Smooth muscle cell (in vitro differentiated cells): ENCODE results near the gene IFITM1. TPM values are rescaled to one million over a fixed set of nuclear protein-coding genes. Genes with fewer than 3 reads are reported as not detected.

ENCODE experiments used
- DNase-seq: peaks from one replicate; lab custom pipeline; 2025; ENCODE audit not compliant: unreplicated experiment; lab: John Stamatoyannopoulos, UW
- H2AFZ ChIP-seq: fragments of 200-600 bp; sonication (generic); 2 replicates; pipeline ENCODE4 v1.6.0; 2016; ENCODE audit warnings: antibody characterized with exemption, low read depth, mild to moderate bottlenecking
- H3F3A ChIP-seq: fragments of 200-600 bp; sonication (generic); 2 replicates; pipeline ENCODE4 v1.6.0; 2017; ENCODE audit warnings: antibody characterized with exemption, low read depth
- H3K27ac ChIP-seq: fragments of 200-600 bp; sonication (generic); 2 replicates; pipeline ENCODE4 v1.5.1; 2016; ENCODE audit warnings: low read depth, mild to moderate bottlenecking
- H3K27me3 ChIP-seq: fragments of 200-600 bp; sonication (generic); 2 replicates; pipeline ENCODE4 v1.6.1; 2016; ENCODE audit warnings: low read depth, mild to moderate bottlenecking
- H3K36me3 ChIP-seq: fragments of 200-600 bp; sonication (generic); 2 replicates; pipeline ENCODE4 v1.5.1; 2016; ENCODE audit warnings: low read depth
- H3K4me1 ChIP-seq: fragments of 200-600 bp; sonication (generic); 2 replicates; pipeline ENCODE4 v1.5.1; 2016; ENCODE audit warnings: low read depth
- H3K4me2 ChIP-seq: fragments of 200-600 bp; sonication (generic); 2 replicates; pipeline ENCODE4 v1.6.0; 2016; ENCODE audit warnings: mild to moderate bottlenecking
- H3K4me3 ChIP-seq: fragments of 200-600 bp; sonication (generic); 2 replicates; pipeline ENCODE4 v1.5.1; 2016; ENCODE audit warnings: mild to moderate bottlenecking
- H3K79me2 ChIP-seq: fragments of 200-600 bp; sonication (generic); 2 replicates; pipeline ENCODE4 v1.6.0; 2016; ENCODE audit warnings: low read depth, mild to moderate bottlenecking
- H3K9ac ChIP-seq: fragments of 200-600 bp; sonication (generic); 2 replicates; pipeline ENCODE4 v1.6.0; 2016; ENCODE audit warnings: low read depth
- H3K9me3 ChIP-seq: fragments of 200-600 bp; sonication (generic); replicated peaks from 2 replicates; pipeline ENCODE4 v1.5.1; 2016; ENCODE audit warnings: low read depth
- H4K20me1 ChIP-seq: fragments of 200-600 bp; sonication (generic); 2 replicates; pipeline ENCODE4 v1.6.0; 2016; ENCODE audit warnings: low read depth
- WGBS: methylation state at CpG from one replicate; pipeline ENCODE4 v1.1.7; 2016; ENCODE audit warnings: low lambda C conversion rate; 5-methylcytosine and 5-hydroxymethylcytosine counted together
- polyA plus RNA-seq: library from polyadenylated mRNA; unstranded; fragments of >200 nt; fragmentation: Nextera tagmentation; extraction: Ambion mirVana; gene quantifications from 2 replicates; pipeline ENCODE4 v1.2.1, GENCODE V29; 2016
- total RNA-seq: library from RNA; depleted of rRNA; stranded (reverse); fragments of >200 nt; gene quantifications from 2 replicates; pipeline ENCODE4 v1.2.3, GENCODE V29; 2014
- TF ChIP-seq, protein P1 (sequence below): fragments of 200-600 bp; sonication (generic); IDR thresholded peaks from 2 replicates; pipeline ENCODE4 v1.5.1; 2017; ENCODE audit warnings: borderline replicate concordance, mild to moderate bottlenecking, antibody characterized with exemption; ENCODE audit not compliant: insufficient read depth, poor library complexity, severe bottlenecking

Gene IFITM1
- total and polyA plus RNA-seq, 2 experiments from 2014 or later, result 355 to 726 TPM

DNA sequence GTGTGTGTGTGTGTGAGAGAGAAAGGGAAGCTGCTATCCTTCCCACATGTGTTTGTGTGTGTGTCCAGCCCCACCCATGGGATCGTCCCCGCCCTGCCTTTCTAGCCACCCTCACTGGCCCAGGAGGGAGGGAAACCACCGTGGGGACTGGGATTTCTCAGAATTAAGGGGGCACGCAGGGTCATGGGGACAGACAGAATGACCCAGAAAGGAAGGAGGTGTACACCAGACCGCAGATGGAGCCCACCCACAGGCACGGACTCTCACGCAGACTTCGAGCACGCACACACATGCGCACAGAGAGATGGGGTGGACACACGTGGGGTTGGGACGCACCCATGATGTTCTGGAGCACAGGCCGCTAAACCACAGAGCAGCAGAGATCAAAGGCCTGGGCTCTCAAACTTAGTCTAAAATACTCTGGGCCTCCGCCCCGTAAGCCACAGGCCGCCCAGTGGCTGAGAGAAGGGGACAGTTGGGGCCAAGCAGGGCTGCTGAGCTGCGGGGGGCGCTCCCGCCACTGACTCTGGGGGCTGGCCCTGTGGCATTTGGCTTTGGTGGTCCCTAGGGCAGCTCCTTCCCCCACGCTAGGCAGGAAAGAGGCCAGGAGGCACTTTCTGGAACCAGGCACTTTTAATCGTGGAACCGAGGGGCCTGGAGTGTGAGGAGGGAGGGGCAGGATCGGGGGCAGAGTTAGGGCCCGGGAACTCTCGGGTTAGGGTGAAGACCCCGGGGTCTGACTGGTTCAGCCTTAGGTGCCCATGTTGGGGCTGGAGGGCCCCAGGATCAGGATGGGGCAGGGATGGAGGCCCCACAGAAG lies 16.0 kb upstream of the IFITM1 start:
- Histone ChIP-seq H3K9me3 (no peaks in the 10 kb centered on the region), H3F3A (no peaks in the 10 kb centered on the region), H3K4me2 (no peak overlapping the region), H3K27ac (no peak overlapping the region), H3K4me1 (no peaks in the 10 kb centered on the region), H3K36me3 (no peaks in the 10 kb centered on the region), H3K79me2 (no peaks in the 10 kb centered on the region), H3K4me3 (no peak overlapping the region), H3K9ac (no peak overlapping the region), H2AFZ (no peak overlapping the region), H3K27me3 (no peaks in the 10 kb centered on the region), H4K20me1 (no peaks in the 10 kb centered on the region)
- TF ChIP-seq, protein P1, sequence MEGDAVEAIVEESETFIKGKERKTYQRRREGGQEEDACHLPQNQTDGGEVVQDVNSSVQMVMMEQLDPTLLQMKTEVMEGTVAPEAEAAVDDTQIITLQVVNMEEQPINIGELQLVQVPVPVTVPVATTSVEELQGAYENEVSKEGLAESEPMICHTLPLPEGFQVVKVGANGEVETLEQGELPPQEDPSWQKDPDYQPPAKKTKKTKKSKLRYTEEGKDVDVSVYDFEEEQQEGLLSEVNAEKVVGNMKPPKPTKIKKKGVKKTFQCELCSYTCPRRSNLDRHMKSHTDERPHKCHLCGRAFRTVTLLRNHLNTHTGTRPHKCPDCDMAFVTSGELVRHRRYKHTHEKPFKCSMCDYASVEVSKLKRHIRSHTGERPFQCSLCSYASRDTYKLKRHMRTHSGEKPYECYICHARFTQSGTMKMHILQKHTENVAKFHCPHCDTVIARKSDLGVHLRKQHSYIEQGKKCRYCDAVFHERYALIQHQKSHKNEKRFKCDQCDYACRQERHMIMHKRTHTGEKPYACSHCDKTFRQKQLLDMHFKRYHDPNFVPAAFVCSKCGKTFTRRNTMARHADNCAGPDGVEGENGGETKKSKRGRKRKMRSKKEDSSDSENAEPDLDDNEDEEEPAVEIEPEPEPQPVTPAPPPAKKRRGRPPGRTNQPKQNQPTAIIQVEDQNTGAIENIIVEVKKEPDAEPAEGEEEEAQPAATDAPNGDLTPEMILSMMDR, result no peak
- DNase-seq, result no peak
- 81% methylated on average over 26 of the region's 26 CpGs for WGBS

DNA sequence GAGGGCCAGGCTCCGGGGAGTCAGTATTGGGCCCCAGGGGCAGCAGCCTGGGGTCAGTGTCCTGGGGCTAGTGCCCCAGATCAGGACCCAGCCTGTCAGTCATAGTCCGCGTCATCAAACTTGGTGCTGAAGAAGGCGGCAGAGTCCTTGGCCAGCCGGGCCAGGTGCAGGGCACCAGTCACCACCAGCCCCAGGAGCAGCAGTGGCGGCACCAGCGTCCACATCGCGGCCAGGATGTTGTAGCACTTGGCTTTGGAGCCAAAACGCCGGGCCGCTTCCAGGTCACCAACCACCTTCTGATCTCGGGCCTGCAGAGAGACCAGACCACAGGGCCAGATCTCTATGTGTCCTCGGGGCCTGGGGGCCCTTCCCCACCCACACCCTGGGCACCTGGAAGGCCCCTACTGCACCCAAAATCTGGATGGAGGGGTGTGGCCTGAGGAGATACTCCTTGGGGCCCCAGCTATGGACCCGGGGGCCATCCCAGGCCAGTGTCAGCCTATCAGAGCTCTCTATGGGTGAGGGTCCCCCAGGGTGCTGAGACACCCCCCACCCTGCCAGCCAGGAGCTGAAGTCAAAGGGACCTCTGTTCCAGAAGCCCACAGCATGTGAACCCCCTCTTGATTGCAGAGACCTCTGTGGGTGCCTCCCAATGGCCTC lies 15.3 kb upstream of the IFITM1 start:
- H3K36me3 ChIP-seq, result no peaks in the 10 kb centered on the region

GRCh38 chr11:299081-299891 lies 14.6 kb upstream of the IFITM1 start, which contains the start of gene IFITM5:
Gene IFITM5 (minus strand): TSS chr11:299526. CDS start chr11:299490, 36 bp downstream.
- Histone ChIP-seq H3K4me2 (no peak within 1 kb of the TSS), H3K27ac (no peak within 1 kb of the TSS)

More for the DNA sequence above, 15.3 kb upstream of the IFITM1 start:
- no peaks in the 10 kb centered on the region for H3K27me3 ChIP-seq
- no peak overlapping the region for H3K4me3 ChIP-seq
- no peak overlapping the region for H3K27ac ChIP-seq
- DNase-seq, result no peak
- TF ChIP-seq, protein P1, result no peak
- 92% methylated on average over 14 of the region's 15 CpGs for WGBS
- no peaks in the 10 kb centered on the region for H3K9me3 ChIP-seq
- no peaks in the 10 kb centered on the region for H3K4me1 ChIP-seq
- no peak overlapping the region for H3K9ac ChIP-seq
- no peaks in the 10 kb centered on the region for H4K20me1 ChIP-seq
- no peaks in the 10 kb centered on the region for H3F3A ChIP-seq
- no peak overlapping the region for H3K4me2 ChIP-seq
- H3K79me2 ChIP-seq, result no peaks in the 10 kb centered on the region
- no peak overlapping the region for H2AFZ ChIP-seq

More at GRCh38 chr11:299081-299891, 14.6 kb upstream of the IFITM1 start, which contains the start of gene IFITM5:
- Histone ChIP-seq H3K9ac (no peak within 1 kb of the TSS), H3K27me3 (no peaks in the 10 kb centered on the region), H3K4me1 (no peaks in the 10 kb centered on the region), H3K36me3 (no peaks in the 10 kb centered on the region), H3K9me3 (no peaks in the 10 kb centered on the region), H3K4me3 (no peak within 1 kb of the TSS), H3K79me2 (no peaks in the 10 kb centered on the region), H3F3A (no peaks in the 10 kb centered on the region), H2AFZ (no peak within 1 kb of the TSS), H4K20me1 (no peaks in the 10 kb centered on the region)
- no peak for DNase-seq
- WGBS, result 91% methylated on average over 33 of the region's 40 CpGs
- TF ChIP-seq, protein P1, result no peak
